Forelimb muscle (tissue), 1 donor: ENCODE measurements around the gene FLACC1. TPM values are rescaled to one million over a fixed set of nuclear protein-coding genes. Genes with fewer than 3 reads are reported as not detected.
"Not testable (repeated sequence)": the region's sequence is repeated elsewhere in the genome, so short reads cannot be mapped to it uniquely, and the experiment has no call there.

Experiments used
- DNase-seq: peaks from one replicate; pipeline ENCODE4 v3.0.0-alpha.2; 2013; ENCODE audit warnings: low read depth
- polyA plus RNA-seq: library from polyadenylated mRNA; unstranded; fragments of 120-200 nt; gene quantifications from one replicate; pipeline ENCODE4 v1.2.1, GENCODE V29; 2013; ENCODE audit not compliant: insufficient read length

The FLACC1 gene
- 1.4 TPM for polyA plus RNA-seq

DNA sequence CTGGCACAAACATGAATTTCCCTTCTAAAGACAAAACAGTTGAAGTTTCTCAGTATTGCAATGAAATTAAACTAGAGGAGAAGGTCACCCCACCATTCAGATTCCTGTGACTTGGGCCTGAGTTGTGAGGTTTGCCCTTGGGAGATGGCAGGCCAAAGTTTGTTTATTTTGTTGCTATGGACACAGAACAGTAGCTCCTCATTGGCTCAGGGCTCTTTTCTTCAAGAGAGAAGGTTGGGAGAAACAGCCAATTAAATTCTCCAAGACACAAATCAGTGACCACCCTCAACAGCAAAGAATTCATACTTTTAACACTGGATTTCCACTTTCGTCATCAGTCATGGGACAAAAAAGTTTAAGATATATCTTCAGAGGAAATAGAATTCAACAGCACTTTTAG lies at the start of gene FLACC1:
TSS of gene FLACC1 (minus strand) at position 125 of the 400 bp plus-strand sequence. CDS start 5,941 bp downstream, outside the sequence.
- peak; percentile 80 for DNase-seq

DNA sequence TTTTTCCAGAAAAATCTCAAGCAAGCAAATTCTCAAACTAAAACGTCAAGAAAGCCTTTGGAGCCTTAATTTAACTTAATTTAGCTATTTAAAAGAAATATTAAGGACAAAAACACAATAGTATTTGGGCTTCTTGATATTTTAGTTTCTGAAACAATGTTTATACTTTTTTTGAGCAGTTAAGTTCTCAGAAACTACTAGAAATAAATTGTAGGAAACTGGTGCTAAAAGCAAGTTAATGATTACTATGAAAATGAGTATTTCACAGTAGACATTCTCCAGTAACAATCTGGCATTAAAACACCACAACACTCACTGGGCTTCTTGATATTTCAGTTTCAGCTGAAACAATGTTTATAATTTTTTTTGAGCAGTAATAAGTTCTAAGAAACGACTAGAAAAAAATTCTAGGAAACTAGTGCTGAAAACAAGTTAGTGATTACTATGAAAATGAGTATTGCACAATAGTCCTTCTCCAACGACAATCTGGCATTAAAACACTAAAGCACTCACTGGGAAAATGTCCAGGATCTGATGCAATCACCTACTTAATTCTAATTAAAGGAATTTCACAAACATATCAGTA lies 49.0 kb upstream of the FLACC1 start:
- peak; percentile 46 for DNase-seq

- DNase-seq = no peak
Observed at GRCh38 chr2:201404699-201405280, 47.6 kb upstream of the FLACC1 start.

GRCh38 chr2:201403880-201404279 lies 46.7 kb upstream of the FLACC1 start:
- DNase-seq = no peak

- DNase-seq = no peak
Observed at GRCh38 chr2:201402651-201403562, 45.8 kb upstream of the FLACC1 start.

DNA sequence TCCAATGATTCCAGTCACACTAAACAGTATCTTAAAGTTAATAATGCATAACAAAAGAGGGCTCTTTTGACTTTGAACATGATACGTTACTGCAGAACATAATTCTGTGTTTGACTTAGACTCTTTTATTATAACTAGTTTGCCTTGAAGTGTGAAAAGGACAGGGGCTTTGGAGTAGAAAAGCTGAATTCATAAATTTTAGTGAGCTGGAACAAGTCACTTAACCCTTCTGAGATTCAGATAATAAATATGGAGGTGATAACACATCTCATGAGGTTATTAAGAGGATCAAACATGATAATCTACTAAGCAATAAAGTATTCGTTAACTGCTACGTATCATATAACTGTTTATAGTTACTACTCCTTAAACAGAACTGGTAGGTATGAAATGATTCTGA lies 44.7 kb upstream of the FLACC1 start:
- DNase-seq = no peak

DNA sequence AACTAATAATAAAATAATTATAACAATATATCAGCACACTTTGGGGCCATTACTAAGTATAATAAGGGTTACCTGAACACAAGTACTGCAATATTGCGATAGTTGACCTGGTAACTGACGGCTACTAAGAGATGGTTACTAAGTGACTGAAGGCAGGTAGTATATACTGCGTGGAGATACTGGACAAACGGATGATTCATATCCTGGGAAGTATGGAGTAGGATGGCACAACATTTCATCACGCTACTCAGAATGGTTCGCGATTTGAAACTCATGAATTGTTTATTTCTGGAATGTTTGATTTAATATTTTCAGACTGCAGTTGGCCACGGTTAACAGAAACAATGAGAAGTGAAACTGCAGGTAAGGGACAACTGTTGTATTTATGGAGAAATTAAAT lies 39.5 kb upstream of the FLACC1 start:
- no peak for DNase-seq

- no peak for DNase-seq
Observed at GRCh38 chr2:201383136-201383535, 26.0 kb upstream of the FLACC1 start.

DNA sequence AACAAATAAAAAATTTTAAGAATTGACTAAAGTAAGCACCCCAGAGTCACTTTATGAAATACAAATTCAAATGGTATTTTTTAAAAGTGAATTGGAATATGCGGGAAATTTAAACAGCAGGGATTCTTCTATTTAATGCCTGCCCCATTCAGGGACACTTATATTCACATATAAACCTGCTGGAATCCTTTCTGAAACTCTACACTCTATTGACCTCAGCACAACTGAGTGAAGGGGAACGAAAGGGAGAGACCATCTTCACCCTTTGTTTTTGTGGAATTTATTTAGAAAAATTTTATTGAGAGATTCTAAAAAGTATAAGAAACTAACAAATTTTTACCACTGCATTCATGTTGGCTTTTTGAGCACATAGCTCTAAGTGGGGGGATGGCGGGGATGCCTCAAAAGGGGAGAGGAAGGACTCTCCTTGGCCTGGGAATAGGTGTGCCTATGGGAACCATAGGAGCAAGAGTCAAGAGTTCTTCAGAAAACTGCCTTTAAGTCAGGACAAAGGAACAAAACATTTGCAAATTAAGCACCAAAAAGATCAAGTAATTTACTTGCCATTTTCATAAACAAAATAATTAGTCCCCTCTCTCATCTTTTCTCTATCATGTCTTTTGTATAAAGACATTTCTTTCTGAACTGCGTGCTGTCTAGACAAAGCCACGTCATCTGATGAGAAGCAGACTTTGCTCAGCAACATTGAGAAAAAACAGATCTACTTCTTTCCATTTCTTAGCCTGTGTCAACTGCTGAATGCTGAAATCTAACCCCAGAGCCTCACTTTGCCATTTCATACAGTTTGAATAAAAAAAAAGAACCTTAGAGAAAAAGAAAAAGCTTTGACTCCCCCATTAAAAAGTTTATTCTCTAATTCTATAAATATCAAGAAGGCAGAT lies 21.6 kb upstream of the FLACC1 start:
- no peak for DNase-seq

DNA sequence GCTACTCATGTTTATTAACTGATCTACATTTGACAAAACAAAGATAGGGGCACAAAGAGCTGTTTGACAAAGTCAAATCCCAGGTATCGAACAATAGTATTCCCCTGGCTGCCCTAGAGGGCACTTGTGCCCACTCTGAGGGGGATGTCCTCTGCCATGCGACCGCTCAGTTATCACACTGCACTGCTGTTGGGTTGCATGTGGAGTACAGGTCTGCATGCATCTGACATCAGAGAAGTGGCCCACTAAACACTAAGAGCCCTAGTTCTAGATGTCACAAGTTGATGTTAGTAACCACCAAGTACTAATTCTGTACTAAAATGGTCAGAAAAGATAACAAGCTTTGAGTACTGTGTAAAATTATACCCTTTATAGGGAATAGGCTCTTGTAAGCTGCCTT lies 20.1 kb upstream of the FLACC1 start:
- DNase-seq = no peak

DNA sequence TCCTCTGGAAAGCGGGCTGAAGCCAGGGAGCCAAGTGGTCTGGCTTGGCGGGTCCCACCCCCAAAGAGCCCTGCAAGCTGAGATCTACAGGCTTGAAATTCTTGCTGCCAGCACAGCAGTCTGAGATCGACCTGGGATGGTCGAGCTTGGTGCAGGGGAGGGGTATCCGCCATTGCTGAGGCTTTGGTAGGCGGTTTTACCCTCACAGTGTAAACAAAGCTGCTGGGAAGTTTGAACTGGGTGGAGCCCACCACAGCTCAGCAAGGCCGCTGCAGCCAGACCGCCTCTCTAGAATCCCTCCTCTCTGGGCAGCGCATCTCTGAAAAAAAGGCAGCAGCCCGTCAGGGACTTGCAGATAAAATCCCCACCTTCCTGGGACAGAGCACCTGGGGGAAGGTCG lies 12.6 kb upstream of the FLACC1 start:
- no peak for DNase-seq

DNA sequence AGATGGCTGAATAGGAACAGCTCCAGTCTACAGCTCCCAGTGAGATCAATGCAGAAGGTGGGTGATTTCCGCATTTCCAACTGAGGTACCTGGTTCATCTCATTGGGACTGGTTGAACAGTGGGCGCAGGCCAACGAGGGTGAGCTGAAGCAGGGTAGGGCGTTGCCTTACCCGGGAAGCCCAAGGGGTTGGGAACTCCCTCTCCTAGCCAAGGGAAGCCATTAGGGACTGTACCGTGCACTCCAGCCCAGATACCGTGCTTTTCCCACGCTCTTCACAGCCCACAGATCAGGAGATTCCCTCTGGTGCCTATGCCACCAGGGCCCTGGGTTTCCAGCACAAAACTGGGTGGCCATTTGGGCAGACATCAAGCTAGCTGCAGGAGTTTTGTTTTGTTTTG lies 12.2 kb upstream of the FLACC1 start:
- DNase-seq = not testable (repeated sequence)

DNA sequence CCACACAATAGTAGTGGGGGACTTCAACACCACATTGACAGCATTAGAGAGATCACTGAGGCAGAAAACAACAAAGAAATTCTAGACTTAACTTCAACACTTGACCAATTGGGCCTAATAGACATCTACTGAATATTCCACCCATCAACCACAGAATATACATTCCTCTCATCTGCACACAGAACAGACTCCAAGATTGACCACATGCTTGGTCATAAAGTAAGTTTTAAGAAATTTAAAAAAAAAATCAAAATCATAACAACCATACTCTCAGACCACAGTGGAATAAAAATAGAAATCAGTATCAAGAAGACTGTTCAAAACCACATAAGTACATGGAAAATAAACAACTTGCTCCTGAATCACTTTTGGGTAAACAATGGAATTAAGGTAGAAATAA lies 9.0 kb upstream of the FLACC1 start:
- DNase-seq = no peak

DNA sequence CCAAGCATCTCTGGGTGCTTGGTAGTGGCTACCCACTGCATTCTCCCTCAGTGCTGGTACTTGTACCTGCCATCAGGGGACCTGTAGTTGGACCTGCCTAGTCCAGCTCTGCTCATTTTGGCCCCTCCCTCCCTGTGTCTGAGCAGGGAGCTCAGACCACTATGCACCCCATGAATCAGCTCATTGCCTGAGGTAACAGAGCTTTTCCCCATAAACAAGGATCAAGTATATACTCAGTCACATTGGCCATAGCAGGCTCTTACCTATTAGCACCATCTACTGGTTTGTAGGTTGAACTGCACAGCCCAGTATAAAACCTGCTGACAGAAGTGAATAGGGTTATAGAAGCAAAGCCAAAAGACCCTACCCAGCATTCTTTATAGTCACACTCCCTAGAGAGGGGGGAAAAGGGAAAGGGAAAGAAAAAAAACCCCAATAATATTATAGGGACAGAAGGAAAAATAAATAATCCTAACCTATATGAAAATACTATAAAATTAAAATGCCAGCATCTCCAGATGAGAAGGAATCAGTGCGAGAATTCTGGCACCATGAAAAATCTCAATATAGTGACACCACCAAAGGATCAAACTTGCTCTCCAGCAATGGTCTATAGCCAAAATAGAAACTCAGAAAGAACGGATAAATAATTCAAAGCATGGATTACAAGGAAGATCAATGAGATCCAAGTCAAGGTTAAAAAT lies 6.9 kb upstream of the FLACC1 start:
- DNase-seq = no peak

- DNase-seq = no peak
Observed at GRCh38 chr2:201362396-201362795, 5.3 kb upstream of the FLACC1 start.

GRCh38 chr2:201361078-201361733 lies 4.1 kb upstream of the FLACC1 start:
- no peak for DNase-seq

- DNase-seq = no peak
Observed at GRCh38 chr2:201360256-201360655, 3.1 kb upstream of the FLACC1 start.

DNA sequence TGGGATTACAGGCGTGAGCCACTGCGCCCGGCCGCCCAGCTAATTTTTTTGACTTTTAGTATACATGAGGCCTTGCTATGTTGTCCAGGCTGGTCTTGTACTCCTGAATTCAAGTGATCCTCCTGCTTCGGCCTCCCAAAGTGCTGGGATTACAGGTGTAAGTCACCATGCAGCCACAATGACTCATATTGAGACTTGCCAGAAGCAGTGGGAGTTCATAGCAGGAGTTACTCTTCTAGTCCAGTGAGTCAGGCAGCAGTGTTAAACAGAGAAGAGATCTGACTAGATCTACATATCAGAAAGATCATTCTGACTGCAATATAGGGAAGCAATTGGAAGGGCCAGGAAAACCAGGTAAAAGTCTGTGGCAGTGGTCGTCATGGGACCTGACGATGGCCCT lies 1.5 kb upstream of the FLACC1 start:
- no peak for DNase-seq

DNA sequence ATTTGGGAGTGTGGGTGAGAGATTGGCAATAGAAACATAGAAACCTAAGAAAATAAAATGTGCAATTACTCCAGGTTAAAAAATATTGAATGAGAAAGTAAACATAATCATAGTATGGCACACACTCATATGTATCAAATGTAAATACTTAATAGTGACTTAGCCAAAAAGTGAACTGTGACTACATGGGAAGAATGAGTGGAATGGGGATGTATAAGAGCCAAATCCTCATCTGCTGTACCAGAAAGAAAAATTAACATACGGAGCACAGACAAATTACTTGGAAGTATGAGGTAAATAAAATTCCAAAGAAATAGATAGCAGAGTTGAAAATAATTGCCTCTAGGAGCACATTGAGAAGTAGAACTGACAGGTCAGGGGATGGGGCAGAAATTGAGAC lies 4.0 kb downstream of the FLACC1 start:
- DNase-seq = no peak

DNA sequence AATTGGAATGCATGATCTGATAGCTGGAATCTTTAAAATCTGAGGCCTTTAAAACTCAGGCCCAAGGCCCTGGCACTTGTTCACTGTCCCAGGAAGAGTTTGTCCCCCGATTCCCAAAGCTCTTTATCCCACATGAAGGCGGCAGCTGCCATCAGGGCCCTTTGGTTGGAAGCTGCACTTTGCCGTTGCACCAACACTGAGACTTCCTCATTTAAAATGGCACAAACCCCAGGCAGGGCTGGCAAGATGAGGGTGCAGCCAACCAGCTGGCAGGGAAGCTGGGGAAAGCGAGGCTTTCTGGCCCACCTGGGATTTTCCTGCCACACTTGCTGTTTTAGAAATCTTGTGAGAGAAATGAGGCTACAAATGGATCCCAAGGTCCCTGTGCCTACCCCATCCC lies 6.3 kb downstream of the FLACC1 start:
- no peak for DNase-seq

- DNase-seq = no peak
Observed at GRCh38 chr2:201349601-201350000, 7.5 kb downstream of the FLACC1 start.
